Adipose tissue (tissue), 3 donors: Measurements from ENCODE around the gene TMEM229A. TPM values are rescaled to one million over a fixed set of nuclear protein-coding genes. Genes with fewer than 3 reads are reported as not detected.
"Not testable (repeated sequence)": the region's sequence is repeated elsewhere in the genome, so short reads cannot be mapped to it uniquely, and the experiment has no call there.

Experiments used
- H3K27ac ChIP-seq: one replicate; pipeline ENCODE4 v1.5.1; 2013; ENCODE audit warnings: low read depth, low read length
- WGBS, 3 donors: extraction: QIAGEN DNeasy Blood & Tissue Kit; methylation state at CpG; one replicate each; pipeline ENCODE4 v1.1.7; 2013; 5-methylcytosine and 5-hydroxymethylcytosine counted together
- polyA plus RNA-seq, 3 donors: library from polyadenylated mRNA; stranded (reverse); fragments of 200-250 nt; gene quantifications; one replicate each; pipeline ENCODE4 v1.2.3, GENCODE V29; 2013
- donor health status: healthy with polysubstance abuse.
- donor health status: Bipolar disorder and iron deficiency.
- donor health status: healthy.

The TMEM229A gene
- polyA plus RNA-seq, 3 donors: 0.04 TPM; not detected in 2

DNA sequence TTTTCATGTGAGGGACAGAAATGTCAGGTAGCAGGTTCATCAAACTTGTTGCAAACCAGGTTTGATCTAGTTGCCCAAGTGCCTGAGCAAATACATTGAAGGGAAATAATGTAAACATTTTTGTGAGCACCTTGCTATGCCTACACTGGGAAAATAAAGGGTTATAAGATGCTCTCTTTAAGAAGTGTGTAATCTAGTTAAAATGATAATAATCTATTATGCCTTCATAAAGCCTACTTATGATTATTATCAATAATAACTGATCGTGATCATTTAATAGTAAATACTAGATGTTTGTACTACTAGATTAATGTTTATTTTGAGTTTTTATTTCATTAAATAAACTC is 1.9 kb upstream of the TMEM229A start:
- H3K27ac ChIP-seq: no peak overlapping the region
- 87 to 95% (median 92%) methylated on average over 1 of the region's 1 CpG for WGBS, 3 donors

DNA sequence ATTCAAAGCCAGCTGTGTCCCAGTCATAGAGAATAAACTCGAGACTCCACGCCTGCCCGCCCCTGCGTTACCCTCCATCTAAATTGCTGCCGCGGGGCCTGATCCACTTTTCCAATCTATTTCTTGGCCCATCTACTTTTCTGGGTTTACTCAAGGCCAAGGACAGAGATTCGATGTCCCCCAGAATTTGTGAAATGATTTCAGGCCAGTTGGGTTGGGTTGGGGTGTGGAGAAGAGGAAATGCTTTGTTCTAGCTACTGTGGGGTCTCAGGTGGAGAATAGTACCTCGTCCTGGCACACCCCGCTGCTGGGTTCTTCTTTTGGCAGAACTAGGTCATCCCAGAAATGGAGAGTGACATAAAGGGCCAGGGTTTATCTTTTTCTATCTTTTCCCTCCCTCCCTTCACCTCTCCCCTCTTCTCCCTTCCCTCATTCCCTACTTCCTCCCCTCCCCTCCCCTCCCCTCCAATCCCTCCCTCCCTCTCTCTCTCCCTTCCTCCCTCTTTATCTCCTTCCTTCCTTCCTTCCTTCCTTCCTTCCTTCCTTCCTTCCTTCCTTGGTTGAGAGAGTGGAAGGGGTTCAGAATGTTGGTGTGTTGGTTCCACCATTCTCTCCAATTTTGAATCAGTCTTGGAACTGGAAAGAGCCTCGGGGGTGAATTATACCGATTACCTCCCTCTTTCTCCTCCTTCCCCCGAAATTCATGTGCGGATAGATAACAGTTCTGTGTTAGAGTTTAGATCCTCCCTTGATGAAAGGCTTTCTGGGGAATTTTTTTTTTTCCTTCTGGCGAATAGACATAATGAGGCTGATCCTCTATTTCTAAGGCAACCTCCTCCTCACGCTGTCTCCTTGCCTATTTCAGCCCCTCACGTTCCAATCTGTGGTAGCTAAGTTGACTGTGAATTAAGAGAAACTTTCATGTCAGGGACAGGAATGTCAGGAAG is 1.2 kb upstream of the TMEM229A start:
- H3K27ac ChIP-seq: no peak overlapping the region
- 46 to 57% (median 49%) methylated on average over 16 of the region's 16 CpGs for WGBS, 3 donors

DNA sequence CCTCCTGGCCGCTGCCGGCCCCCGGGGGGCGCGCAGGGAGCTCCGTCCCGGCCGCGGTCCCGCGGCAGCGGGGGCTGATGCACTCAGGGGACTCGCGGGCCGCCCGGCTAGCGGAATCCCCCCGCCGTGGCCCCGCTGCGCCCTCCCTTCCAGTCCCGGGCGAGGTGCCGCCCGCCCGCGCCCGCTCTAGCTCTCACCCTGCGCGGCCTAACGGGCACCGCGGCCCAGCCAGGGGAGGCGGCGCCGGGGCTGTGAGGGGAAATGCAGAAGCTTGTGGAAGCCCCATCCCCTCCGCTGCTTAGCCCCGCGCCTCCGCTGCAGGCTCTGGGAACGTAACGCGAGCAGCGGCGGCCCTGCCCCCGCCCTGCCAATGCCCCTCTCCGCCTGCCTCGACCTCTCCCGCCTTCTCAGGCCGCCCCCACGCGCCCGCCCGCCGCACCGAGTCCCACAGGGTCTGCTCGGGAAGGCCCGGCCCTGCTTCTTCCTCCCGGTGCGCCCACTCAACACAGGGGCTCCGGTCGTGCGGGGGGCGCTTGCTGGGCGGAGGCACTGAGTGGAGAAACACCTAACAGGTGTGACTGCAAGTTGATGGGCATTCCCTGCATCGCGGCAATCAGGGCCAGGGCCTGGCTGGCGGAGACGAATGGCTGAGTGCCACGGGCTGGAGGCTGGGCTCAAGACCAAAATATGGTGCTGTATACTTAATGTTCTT is 384 bp upstream of the TMEM229A start:
- H3K27ac ChIP-seq: no peak overlapping the region
- WGBS, 3 donors: 1 to 3% (median 2%) methylated on average over 48 to 70 of the region's 70 CpGs

DNA sequence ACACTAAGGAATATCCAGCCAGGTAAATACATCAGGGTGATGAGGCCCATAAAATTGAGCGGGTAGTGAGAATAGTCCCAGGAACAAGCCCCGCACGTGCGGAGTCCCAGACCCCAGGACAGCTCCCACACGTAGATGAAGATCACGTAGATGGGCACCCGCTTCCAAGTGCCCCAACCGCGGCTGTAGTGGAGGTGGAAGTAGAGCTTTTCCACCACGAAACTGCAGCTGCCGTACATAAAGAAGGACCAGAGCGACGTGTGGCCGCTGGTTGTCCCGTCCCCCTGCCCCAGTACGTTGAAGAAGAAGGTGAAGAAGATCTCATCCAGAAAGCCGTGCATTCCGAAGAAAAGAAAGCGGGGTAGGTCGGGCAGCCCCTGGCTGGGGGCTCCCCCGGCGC is 948 bp downstream of the TMEM229A start:
- 2 to 3% (median 2%) methylated on average over 19 to 22 of the region's 22 CpGs for WGBS, 3 donors
- H3K27ac ChIP-seq: no peak overlapping the region

DNA sequence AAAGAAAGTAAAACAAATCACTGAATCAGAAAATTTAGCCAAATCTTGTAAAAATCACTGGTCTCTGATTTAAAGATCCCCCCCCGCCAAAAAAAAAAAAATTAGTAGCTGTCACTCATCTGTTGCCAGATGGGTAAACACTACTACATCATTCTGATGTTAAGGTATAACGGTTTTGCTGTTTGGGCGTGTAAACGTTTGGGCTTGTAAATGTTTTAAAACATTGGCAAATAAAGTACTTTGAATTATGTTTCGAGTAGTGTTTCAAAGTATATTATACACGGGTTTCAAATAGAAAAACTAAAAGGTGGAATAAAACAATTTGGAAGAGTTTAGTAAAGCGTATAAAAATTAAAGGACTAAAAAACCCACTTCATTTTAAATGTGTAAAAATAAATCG is 1.5 kb downstream of the TMEM229A start:
- no peak overlapping the region for H3K27ac ChIP-seq
- 43 to 48% (median 44%) methylated on average over 8 of the region's 8 CpGs for WGBS, 3 donors

DNA sequence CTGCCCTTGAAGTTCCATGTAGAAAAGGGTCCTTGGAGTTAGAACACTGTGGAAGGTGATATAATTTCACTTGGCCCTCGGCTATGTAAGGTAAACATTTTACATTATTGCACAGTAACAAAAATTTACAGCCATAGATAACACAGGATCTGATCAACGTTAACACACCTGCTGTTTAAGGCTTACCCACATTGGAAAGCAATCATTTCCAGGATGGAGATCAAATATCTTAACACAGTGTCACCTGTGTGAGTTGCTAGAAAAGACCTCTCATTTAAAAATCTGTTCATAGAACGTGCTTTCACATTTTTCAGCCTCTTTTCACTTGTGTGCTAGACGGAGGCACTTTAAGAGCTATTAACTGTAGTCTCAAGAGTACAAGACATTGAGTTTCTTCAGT is 1.9 kb downstream of the TMEM229A start:
- 60% methylated on average over 4 of the region's 4 CpGs for WGBS, 3 donors
- no peak overlapping the region for H3K27ac ChIP-seq

DNA sequence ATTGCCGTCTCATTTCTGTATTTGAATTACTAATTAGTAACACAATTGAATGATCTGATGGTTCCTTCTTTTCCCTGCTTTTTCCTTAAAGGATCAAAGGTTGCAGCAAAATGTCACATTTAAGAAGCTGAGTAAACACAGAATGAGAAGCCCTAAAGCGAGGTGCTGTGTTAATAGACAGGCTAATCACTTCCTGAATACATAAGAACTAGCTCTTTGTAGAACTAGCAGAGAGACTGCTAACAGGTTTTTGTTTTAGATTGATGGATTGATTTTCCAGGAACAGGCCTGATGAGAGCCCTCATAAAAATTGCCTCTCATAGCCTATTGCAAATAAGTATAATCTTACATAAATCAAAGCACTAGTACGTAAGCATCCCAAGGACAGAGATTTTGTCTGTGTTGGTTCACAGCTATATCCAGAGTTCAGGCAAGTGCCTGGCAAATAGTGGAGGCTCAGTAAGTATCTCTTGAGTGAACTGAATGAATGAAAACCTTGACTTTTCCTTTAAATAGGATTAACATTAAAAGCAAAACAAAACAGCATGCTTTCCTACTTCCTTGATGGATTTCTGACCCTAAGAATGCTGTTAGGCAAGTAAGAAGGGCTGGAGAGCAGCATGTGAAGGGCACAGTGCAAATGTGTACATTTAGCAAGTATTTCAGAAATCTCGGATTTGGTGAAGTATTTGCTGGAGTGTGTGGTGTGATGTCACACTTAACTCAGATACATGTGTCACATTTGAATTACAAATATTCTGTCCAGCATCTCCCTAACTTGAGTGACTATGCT is 3.3 kb downstream of the TMEM229A start:
- 54 to 79% (median 71%) methylated on average over 4 of the region's 4 CpGs for WGBS, 3 donors

DNA sequence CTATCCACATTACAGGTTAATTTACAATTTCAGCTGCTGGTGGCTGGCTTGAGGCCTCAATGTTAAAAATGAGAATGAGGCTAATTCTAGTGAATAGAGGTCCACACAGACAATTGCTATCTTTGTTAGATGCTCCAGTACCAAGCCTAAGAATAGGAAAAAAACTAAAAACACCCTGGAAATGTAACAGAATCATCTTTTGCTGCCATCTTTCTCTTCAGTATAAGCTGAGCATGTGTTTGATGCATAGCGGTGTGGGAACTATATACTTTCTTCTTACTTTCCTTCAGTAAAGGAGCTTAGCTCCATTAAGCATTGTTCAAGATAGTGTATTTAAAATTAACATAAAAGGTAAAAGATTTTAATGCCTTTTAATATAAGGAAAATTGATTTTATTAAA is 5.6 kb downstream of the TMEM229A start:
- WGBS, 3 donors: 91 to 100% (median 97%) methylated on average over 1 of the region's 1 CpG
- H3K27ac ChIP-seq: no peak overlapping the region

More for the DNA sequence above, 3.3 kb downstream of the TMEM229A start:
- no peak overlapping the region for H3K27ac ChIP-seq

DNA sequence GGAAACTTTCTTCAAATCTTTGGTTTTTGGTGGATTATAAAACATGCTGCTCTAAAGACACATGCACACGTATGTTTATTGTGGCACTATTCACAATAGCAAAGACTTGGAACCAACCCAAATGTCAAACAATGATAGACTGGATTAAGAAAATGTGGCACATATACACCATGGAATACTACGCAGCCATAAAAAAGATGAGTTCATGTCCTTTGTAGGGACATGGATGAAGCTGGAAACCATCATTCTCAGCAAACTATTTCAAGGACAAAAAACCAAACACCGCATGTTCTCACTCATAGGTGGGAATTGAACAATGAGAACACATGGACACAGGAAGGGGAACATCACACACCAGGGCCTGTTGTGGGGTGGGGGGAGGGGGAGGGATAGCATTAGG is 8.5 kb downstream of the TMEM229A start:
- 81 to 89% (median 88%) methylated on average over 2 of the region's 3 CpGs for WGBS, 3 donors
- not testable (repeated sequence) for H3K27ac ChIP-seq

DNA sequence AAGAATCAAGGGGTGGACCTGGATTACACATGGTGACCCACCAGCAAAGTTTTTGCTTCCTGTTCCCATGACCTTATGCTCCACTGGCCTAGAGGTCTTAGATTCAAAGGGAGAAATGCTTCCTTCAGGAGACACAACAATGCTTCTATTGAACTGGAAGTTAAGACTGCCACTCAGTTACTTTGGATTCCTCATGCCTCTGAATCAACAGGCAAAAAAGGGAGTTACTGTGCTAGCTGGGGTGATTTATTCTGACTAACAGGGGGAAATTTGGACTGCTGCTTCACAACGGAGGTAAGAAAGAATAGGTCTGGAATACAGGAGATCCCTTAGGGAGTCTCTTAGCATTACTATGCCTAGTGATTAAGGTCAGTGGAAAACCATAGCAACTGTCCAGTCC is 10.3 kb downstream of the TMEM229A start:
- 37 to 47% (median 43%) methylated on average over 1 of the region's 1 CpG for WGBS, 3 donors
- H3K27ac ChIP-seq: no peak overlapping the region

DNA sequence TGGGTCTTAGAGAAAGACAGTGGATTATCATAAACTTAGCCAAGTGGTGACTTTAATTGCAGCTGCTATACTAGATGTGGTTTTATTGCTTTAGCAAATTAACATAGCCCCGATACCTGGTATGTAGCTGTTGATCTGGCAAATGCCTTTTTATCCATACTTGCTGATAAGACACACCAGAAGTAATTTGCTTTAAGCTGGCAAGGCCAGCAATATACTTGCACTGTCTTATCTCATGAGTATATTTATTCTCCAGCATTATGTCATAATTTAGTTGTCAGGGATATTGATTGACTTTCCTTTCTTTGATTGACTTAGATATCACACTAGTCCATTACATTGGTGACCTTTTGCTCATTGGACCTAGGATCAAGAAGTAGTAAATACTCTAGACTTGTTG is 12.8 kb downstream of the TMEM229A start:
- no peak overlapping the region for H3K27ac ChIP-seq
- 26 to 93% (median 87%) methylated on average over 1 of the region's 1 CpG for WGBS, 3 donors

DNA sequence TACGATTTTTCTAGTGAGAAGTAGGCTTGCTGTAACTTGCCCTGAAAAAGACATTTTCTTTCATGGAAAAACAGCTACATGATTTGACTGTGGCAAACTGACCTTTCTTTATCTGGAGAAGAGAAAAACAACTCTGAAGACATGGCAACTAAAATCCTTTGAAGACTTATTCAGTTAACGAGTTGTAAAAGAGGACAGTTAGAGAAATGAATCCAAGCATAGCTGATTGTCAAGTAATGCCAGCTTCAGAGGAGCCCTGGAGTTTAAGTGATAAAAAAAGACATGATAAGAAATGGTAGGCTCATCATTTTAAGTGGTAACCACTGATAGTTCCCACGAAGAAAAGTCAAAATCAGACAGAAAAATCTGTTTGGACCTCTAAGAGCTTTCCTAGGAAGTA is 19.6 kb downstream of the TMEM229A start:
- 52 to 66% (median 59%) methylated on average over 3 of the region's 3 CpGs for WGBS, 3 donors
- H3K27ac ChIP-seq: no peak overlapping the region

DNA sequence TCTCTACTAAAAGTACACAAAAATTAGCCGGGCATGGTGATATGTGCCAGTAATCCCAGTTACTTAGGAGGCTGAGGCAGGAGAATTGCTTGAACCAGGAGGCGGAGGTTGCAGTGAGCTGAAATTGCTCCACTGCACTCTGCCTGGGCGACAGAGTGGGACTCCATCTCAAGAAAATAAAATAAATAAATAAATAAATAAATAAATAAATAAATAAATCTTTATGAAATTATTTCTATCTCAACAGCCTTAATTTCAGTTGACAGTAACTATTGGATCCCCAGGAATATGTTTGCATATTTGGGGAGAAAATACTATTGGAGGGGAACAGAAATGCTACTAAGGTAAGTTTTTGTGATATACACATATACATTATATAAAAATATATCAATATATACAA is 20.0 kb downstream of the TMEM229A start:
- WGBS, 3 donors: 90 to 93% (median 91%) methylated on average over 3 of the region's 3 CpGs
- no peak overlapping the region for H3K27ac ChIP-seq

DNA sequence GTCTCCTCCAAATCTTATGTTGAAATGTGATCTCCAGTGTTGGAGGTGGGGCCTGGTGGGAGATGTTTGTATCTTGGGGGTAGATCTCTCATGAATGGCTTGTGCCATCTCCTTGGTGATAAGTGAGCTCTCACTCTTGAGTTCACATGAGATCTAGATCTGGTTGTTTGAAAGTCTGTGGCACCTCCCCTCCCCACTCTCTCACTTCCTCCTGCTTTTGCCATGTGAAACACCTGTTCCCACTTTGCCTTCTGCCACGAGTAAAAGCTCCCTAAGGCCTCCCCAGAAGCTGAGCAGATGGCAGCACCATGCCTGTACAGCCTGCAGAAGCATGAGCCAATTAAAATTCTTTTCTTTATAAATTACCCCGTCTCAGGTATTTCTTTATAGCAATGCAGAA is 23.5 kb downstream of the TMEM229A start:
- WGBS, 3 donors: 56 to 66% (median 62%) methylated on average over 2 of the region's 2 CpGs
- H3K27ac ChIP-seq: no peak overlapping the region

DNA sequence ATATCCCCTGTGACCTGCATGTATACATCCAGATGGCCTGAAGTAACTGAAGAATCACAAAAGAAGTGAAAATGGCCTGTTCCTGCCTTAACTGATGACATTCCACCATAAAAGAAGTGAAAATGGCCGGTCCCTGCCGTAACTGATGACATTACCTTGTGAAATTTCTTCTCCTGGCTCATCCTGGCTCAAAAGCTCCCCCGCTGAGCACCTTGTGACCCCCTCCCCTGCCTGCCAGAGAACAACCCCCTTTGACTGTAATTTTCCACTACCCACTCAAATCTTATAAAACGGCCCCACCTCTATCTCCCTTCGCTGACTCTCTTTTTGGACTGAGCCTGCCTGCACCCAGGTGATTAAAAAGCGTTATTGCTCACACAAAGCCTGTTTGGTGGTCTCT is 24.6 kb downstream of the TMEM229A start:
- WGBS, 3 donors: 70 to 86% (median 73%) methylated on average over 6 of the region's 6 CpGs

DNA sequence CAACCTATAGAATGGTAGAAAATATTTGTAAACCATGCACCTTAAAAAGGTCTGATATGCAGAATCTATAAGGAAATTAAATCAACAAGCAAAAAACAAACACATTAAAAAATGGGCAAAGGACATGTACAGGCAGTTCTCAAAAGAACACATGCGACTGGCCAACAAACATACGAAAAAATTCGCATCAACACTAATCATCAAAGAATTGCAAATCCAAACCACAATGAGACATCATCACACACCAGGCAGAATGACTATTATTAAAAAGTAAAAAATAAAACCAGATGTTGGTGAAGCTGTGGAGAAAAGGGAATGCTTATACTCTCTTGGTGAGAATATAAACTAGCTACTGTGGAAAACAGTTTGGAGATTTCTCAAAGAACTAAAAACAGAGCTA is 33.2 kb downstream of the TMEM229A start:
- 90 to 98% (median 94%) methylated on average over 3 of the region's 3 CpGs for WGBS, 3 donors
- no peak overlapping the region for H3K27ac ChIP-seq

More for the DNA sequence above, 24.6 kb downstream of the TMEM229A start:
- H3K27ac ChIP-seq: not testable (repeated sequence)

DNA sequence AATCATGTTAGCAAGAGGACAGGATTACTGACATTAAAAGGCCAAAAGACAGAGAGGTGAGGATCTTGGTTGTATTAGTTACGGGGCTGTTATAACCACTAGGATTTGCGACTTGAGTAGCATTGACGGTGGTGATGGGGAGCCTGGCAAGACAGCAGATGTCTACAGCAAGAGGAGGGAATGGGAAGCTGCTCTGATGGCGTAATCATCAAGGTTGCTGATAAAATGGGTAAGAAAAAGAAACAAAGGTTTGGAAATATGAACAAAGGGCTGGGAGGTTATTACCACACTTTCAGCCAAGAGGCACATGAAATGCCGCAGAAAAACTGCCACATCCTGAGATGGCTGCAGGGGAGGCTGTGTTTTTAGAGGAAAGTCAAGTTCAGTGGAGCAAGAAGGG is 33.9 kb downstream of the TMEM229A start:
- WGBS, 3 donors: 83 to 92% (median 86%) methylated on average over 5 of the region's 5 CpGs
- no peak overlapping the region for H3K27ac ChIP-seq

DNA sequence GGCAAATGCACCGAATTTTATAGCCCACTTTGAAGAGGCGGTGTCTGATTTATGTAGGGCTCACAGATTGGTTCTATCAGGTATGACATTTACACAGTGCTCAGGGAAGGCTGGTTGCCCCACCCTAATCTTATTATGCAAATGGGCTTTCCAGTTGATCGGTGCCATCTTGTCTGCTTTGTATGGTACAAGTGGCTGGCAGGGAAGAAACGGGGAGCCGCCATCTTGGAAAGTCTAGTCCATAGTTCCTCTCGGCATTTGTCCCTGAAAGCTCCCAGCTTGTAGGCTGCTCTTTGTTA is 36.6 kb downstream of the TMEM229A start:
- WGBS, 3 donors: 93 to 98% (median 95%) methylated on average over 6 of the region's 6 CpGs
- no peak overlapping the region for H3K27ac ChIP-seq
